Measurements from ENCODE around the gene CDK5RAP3. TPM values are rescaled to one million over a fixed set of nuclear protein-coding genes. Genes with fewer than 3 reads are reported as not detected.

The CDK5RAP3 gene
- total RNA-seq, 2 donors from 2014 or later: 125 to 192 TPM

- H3K36me3 ChIP-seq: no peaks in the 10 kb centered on the region
Measured at GRCh38 chr17:48021934-48022333, 51.0 kb downstream of the CDK5RAP3 start.

GRCh38 chr17:48022901-48023300 lies 52.0 kb downstream of the CDK5RAP3 start:
- Histone ChIP-seq H3K36me3 (no peaks in the 10 kb centered on the region), H3K4me1 (ENCODE audit: control insufficient read depth in 1 of 2, low read depth in 2 of 2) (peaks cover 19 to 36% of the 10 kb centered on the region in 2 donors), H3K27me3 (replicated peaks; ENCODE audit: insufficient read depth) (no peaks in the 10 kb centered on the region), H3K9me3 (no peaks in the 10 kb centered on the region), H3K4me3 (peak overlapping the region; percentile 74), H3K27ac (peak overlapping the region in 1 of 2 donors; percentile 84)
- ATAC-seq (ENCODE audit: insufficient number of reproducible peaks, low FRiP score, low read depth) (no peak), DNase-seq (ENCODE audit: low spot score) (no peak)
- TF ChIP-seq CTCF (IDR thresholded peaks at IDR 0.05): no peak

More at GRCh38 chr17:48021934-48022333, 51.0 kb downstream of the CDK5RAP3 start:
- no peaks in the 10 kb centered on the region for H3K9me3 ChIP-seq
- H3K4me1 ChIP-seq (ENCODE audit: control insufficient read depth in 1 of 2, low read depth in 2 of 2): peaks cover 19 to 35% of the 10 kb centered on the region in 2 donors
- H3K4me3 ChIP-seq: no peak overlapping the region
- H3K27ac ChIP-seq: no peak overlapping the region
- ATAC-seq (ENCODE audit: insufficient number of reproducible peaks, low FRiP score, low read depth) (no peak), DNase-seq (ENCODE audit: low spot score) (no peak)
- H3K27me3 ChIP-seq (replicated peaks; ENCODE audit: insufficient read depth): no peaks in the 10 kb centered on the region
- TF ChIP-seq CTCF (IDR thresholded peaks at IDR 0.05): no peak

GRCh38 chr17:48023400-48024148 lies 52.7 kb downstream of the CDK5RAP3 start:
- DNase-seq (ENCODE audit: low spot score) (peak; percentile 71), ATAC-seq (ENCODE audit: insufficient number of reproducible peaks, low FRiP score, low read depth) (no peak)
- Histone ChIP-seq H3K9me3 (no peaks in the 10 kb centered on the region), H3K36me3 (no peaks in the 10 kb centered on the region), H3K27ac (peak overlapping the region; percentile 84 to 88), H3K4me1 (ENCODE audit: control insufficient read depth in 1 of 2, low read depth in 2 of 2) (peaks cover 19 to 36% of the 10 kb centered on the region in 2 donors), H3K4me3 (peak overlapping the region; percentile 74), H3K27me3 (replicated peaks; ENCODE audit: insufficient read depth) (no peaks in the 10 kb centered on the region)
- peak; percentile 59 for TF ChIP-seq CTCF (IDR thresholded peaks at IDR 0.05)

GRCh38 chr17:48024149-48025039 lies 53.5 kb downstream of the CDK5RAP3 start:
- Histone ChIP-seq H3K27ac (peak overlapping the region; percentile 84 to 88), H3K4me1 (ENCODE audit: control insufficient read depth in 1 of 2, low read depth in 2 of 2) (peaks cover 19 to 36% of the 10 kb centered on the region in 2 donors), H3K4me3 (peak overlapping the region; percentile 74), H3K36me3 (no peaks in the 10 kb centered on the region), H3K27me3 (replicated peaks; ENCODE audit: insufficient read depth) (no peaks in the 10 kb centered on the region), H3K9me3 (no peaks in the 10 kb centered on the region)
- DNase-seq (ENCODE audit: low spot score): no peak
- ATAC-seq (ENCODE audit: insufficient number of reproducible peaks, low FRiP score, low read depth): no peak
- no peak for TF ChIP-seq CTCF (IDR thresholded peaks at IDR 0.05)

All from thoracic aorta (tissue), 2 donors.